Small intestine (tissue), 16 donors: Measurements from ENCODE around the gene EDA. TPM values are rescaled to one million over a fixed set of nuclear protein-coding genes. Genes with fewer than 3 reads are reported as not detected.
A peak's percentile ranks its signal among the peaks of the same experiment; 100 is the strongest.

Source experiments
- DNase-seq, 2 donors: peaks; one replicate each; pipeline versions ENCODE4 v3.0.0 to v3.0.0-alpha.2; 2013
- FAIRE-seq: peaks from 2 replicates; lab custom pipeline; 2012; peaks lifted over from hg19 to GRCh38; lab: Jason Lieb, UNC
- H3K27ac ChIP-seq, 3 donors: one replicate each; pipeline ENCODE4 v1.5.1; 2013; ENCODE audit warnings: low read length in 2 of 3, mild to moderate bottlenecking in 2 of 3, control low read depth in 1 of 3, inconsistent platforms in 1 of 3, low read depth in 1 of 3, moderate library complexity in 1 of 3
- H3K27me3 ChIP-seq, 3 donors: one replicate each; pipeline ENCODE4 v1.6.1; 2013; ENCODE audit warnings: low read length in 3 of 3, inconsistent platforms in 1 of 3; ENCODE audit not compliant: control insufficient read depth in 3 of 3, insufficient read depth in 3 of 3
- H3K36me3 ChIP-seq, 3 donors: one replicate each; pipeline ENCODE4 v1.6.1; 2013; ENCODE audit warnings: low read length in 3 of 3, inconsistent platforms in 1 of 3, low read depth in 1 of 3, mild to moderate bottlenecking in 1 of 3, moderate library complexity in 1 of 3; ENCODE audit not compliant: control insufficient read depth in 3 of 3, insufficient read depth in 2 of 3
- H3K4me1 ChIP-seq, 3 donors: one replicate each; pipeline ENCODE4 v1.6.1; 2013; ENCODE audit warnings: low read length in 2 of 3, inconsistent platforms in 1 of 3, low read depth in 1 of 3, mild to moderate bottlenecking in 1 of 3, moderate library complexity in 1 of 3; ENCODE audit not compliant: control insufficient read depth in 3 of 3, insufficient read depth in 2 of 3
- H3K4me3 ChIP-seq, 3 donors: one replicate each; pipeline ENCODE4 v1.5.1; 2013; ENCODE audit warnings: low read length in 3 of 3, control low read depth in 1 of 3, inconsistent platforms in 1 of 3, low read depth in 1 of 3, mild to moderate bottlenecking in 1 of 3, moderate library complexity in 1 of 3
- H3K9me3 ChIP-seq, 2 donors: one replicate each; pipeline ENCODE4 v1.6.1; 2013; ENCODE audit warnings: low read depth in 1 of 2, low read length in 1 of 2; ENCODE audit not compliant: control insufficient read depth in 2 of 2, insufficient read depth in 1 of 2
- WGBS, 3 donors: extraction: QIAGEN DNeasy Blood & Tissue Kit; methylation state at CpG; one replicate each; pipeline ENCODE4 v1.1.7; 2013; 5-methylcytosine and 5-hydroxymethylcytosine counted together
- long read RNA-seq, 10 donors: transcript quantifications; one replicate each; lab custom pipeline, GENCODE V29; 2026
- polyA plus RNA-seq, 4 donors: library from polyadenylated mRNA; stranded (reverse) in 3 of 4; unstranded in 1 of 4; fragments of 200-250 nt in 3 of 4; fragments of 120-200 nt in 1 of 4; gene quantifications; one replicate each; pipeline versions ENCODE4 v1.2.1 to v1.2.3, GENCODE V29; 2013
- donor health status: healthy with polysubstance abuse.
- donor health status: control.
- donor health status: control.
- donor health status: Bipolar disorder and iron deficiency.
- donor health status: healthy.

Gene EDA
- 10 to 100 TPM in 1 of 4 donors, 1 to 10 TPM in 2, not detected in 1; 1.1 to 42.2 (median 1.4) TPM for polyA plus RNA-seq
- long read RNA-seq, donor 1, full-length matches to known transcripts = 11 of 16 reads
- long read RNA-seq, donor 1, partial matches to known transcripts = 5 of 16 reads
- long read RNA-seq, donor 1, other reads (novel, unspliced or antisense) = 0 of 16 reads
- long read RNA-seq, donor 2, full-length matches to known transcripts = 1 of 1 reads
- long read RNA-seq, donor 2, partial matches to known transcripts = 0 of 1 reads
- long read RNA-seq, donor 2, other reads (novel, unspliced or antisense) = 0 of 1 reads
- long read RNA-seq, donor 3, full-length matches to known transcripts = 4 of 4 reads
- long read RNA-seq, donor 3, partial matches to known transcripts = 0 of 4 reads
- long read RNA-seq, donor 3, other reads (novel, unspliced or antisense) = 0 of 4 reads
- long read RNA-seq, donor 4 = 0 reads
- long read RNA-seq, donor 5 = 0 reads
- long read RNA-seq, donor 6, partial matches to known transcripts = 0 of 3 reads
- long read RNA-seq, donor 6, other reads (novel, unspliced or antisense) = 0 of 3 reads
- long read RNA-seq, donor 7, partial matches to known transcripts = 0 of 1 reads
- long read RNA-seq, donor 7, other reads (novel, unspliced or antisense) = 0 of 1 reads
- long read RNA-seq, donor 8, partial matches to known transcripts = 0 of 1 reads
- long read RNA-seq, donor 8, other reads (novel, unspliced or antisense) = 0 of 1 reads
- long read RNA-seq, donor 9, full-length matches to known transcripts = 3 of 3 reads
- long read RNA-seq, donor 9, partial matches to known transcripts = 0 of 3 reads
- long read RNA-seq, donor 9, other reads (novel, unspliced or antisense) = 0 of 3 reads
- long read RNA-seq, donor 10, full-length matches to known transcripts = 4 of 4 reads
- long read RNA-seq, donor 10, partial matches to known transcripts = 0 of 4 reads
- long read RNA-seq, donor 10, other reads (novel, unspliced or antisense) = 0 of 4 reads

DNA sequence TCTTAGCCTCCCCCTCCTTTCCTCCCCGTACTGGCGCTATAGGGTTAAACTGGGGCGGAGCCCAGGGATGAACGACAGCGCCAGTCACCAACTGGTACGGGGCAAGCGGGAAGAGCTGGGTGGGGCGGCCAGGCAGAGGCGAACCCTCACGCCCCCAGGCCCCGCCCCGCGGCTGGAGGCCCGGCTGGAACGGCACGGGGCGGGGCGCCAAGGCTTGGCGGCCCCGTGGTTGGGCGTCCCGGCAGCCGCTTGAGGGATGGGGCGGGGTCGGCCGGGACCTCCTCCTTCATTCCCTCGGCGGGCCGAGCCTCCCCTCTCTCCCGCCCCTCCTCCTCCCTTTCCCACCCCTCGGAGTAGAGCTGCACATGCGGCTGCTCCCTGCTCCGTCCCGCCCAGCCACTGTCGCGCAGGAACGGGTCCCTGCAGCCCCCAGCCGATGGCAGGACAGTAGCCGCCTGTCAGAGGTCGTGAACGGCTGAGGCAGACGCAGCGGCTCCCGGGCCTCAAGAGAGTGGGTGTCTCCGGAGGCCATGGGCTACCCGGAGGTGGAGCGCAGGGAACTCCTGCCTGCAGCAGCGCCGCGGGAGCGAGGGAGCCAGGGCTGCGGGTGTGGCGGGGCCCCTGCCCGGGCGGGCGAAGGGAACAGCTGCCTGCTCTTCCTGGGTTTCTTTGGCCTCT lies at the start of gene EDA:
EDA (plus strand) TSS at position 335 of the 678 bp plus-strand sequence.
- Histone ChIP-seq H3K27ac (peak within 1 kb of the TSS in 1 of 3 donors; percentile 87), H3K4me3 (peak within 1 kb of the TSS; percentile 23 to 67 (median 59)), H3K27me3 (no peaks in the 10 kb centered on the region), H3K36me3 (no peaks in the 10 kb centered on the region), H3K4me1 (peaks cover 0 to 11% (median 0%) of the 10 kb centered on the region in 3 donors), H3K9me3 (no peaks in the 10 kb centered on the region)
- DNase-seq (peak; percentile 76 to 91), FAIRE-seq (no peak)
- WGBS, 3 donors = 0 to 33% (median 12%) methylated on average over 31 to 56 of the region's 56 CpGs

DNA sequence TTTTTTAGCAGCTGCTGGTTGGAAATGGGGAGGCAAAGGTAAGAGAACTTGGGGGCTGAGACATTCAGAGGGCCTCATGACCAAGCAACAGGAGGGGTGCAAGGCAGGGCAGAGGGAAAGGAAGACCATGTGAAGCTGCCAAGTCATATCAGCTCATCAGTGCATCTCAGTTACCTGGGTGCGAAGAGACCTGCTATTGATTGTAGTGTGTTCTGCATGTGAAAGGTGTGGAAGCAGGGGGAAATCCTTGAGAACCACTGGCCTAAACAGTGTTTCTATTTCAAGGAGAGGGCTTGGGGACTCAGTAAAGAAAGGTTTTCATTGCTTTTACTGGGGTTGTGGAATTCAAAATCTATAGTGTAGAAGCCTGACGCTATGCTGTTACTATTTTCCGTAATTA lies 47.1 kb upstream of the EDA start:
- no peak for DNase-seq
- Histone ChIP-seq H3K27me3 (no peaks in the 10 kb centered on the region), H3K4me1 (peaks cover 0 to 3% (median 0%) of the 10 kb centered on the region in 3 donors), H3K27ac (no peak overlapping the region), H3K4me3 (no peak overlapping the region), H3K36me3 (no peaks in the 10 kb centered on the region), H3K9me3 (no peaks in the 10 kb centered on the region)
- WGBS, 3 donors = 74 to 89% (median 87%) methylated on average over 3 of the region's 3 CpGs
- no peak for FAIRE-seq

DNA sequence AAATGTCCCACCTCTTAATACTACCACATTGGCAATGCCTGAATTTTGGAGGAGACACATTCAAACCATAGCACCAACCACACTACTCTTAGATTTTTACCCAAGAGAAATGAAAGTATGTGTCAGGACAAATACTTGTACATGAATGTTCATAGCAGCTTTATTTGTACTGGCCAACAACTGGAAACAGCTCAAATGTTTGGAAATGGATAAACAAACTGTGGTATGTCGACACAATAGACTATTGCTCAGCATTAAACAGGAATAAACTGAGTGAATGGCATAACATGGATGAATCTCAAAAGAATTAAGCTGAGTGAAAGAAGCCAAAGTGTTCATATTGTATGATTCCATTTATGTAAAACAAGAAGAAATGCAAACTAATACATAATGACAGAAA lies 18.5 kb upstream of the EDA start:
- WGBS, 3 donors = 38 to 69% (median 40%) methylated on average over 1 of the region's 1 CpG
- no peak overlapping the region for H3K4me3 ChIP-seq
- no peak for FAIRE-seq
- H3K27ac ChIP-seq = no peak overlapping the region
- H3K27me3 ChIP-seq = no peaks in the 10 kb centered on the region
- no peaks in the 10 kb centered on the region for H3K4me1 ChIP-seq
- no peaks in the 10 kb centered on the region for H3K9me3 ChIP-seq
- no peaks in the 10 kb centered on the region for H3K36me3 ChIP-seq
- no peak for DNase-seq

DNA sequence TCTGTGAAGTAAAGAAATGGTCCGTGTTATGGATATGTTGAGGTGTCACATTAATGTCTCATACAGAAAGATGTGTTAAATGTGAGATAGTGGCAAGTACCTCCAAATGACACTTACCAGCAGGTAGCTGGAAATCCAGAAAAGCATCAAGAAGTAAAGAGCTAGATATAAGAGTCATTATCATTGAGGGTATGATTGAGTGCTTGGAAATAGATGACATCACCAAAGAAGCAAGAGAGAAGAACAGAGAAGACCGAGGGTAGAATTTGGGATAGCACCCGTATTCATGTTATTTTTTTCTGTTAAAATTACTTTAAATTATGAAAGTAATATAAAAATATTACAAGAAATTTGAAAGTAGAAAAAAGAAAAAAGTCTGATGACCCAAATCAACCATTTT lies 15.7 kb upstream of the EDA start:
- 63 to 87% (median 81%) methylated on average over 3 of the region's 3 CpGs for WGBS, 3 donors
- no peak for DNase-seq
- H3K36me3 ChIP-seq = no peaks in the 10 kb centered on the region
- no peak overlapping the region for H3K27ac ChIP-seq
- FAIRE-seq = no peak
- no peaks in the 10 kb centered on the region for H3K27me3 ChIP-seq
- H3K9me3 ChIP-seq = no peaks in the 10 kb centered on the region
- H3K4me1 ChIP-seq = peaks cover 0 to 9% (median 0%) of the 10 kb centered on the region in 3 donors
- H3K4me3 ChIP-seq = no peak overlapping the region

DNA sequence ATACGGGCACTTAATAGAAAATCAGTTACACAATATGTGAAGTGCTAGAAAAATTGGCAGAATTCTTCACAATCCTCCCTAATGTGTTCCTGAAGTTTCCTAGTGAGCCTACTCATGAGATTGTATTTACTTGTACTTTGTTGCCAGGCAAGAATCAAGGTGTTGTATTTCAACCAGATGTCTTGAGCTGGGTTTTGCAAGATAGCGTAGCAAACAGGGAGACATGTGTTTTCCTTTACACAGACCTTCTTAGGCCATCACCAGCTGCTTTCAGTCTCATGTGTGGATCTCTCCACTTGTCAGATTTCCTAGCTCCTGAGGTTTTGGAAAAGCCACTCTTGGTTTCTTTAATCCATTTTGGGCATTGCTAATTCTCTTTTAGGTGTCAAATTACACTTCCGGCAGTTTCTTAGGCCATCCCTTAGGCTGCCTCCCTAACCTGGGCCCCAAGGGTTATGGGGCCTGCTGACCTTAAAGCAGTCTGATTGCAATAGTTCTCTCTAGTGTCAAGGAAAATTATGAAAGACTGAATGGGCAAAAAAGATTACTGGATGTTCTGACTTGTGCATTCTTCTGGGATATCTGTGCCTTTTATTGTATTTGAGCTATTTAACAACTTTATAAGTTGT lies 12.2 kb upstream of the EDA start:
- WGBS, 3 donors = 71 to 86% (median 74%) methylated on average over 3 of the region's 3 CpGs
- Histone ChIP-seq H3K4me3 (no peak overlapping the region), H3K27ac (peak overlapping the region in 1 of 3 donors; percentile 76), H3K4me1 (peaks cover 0 to 14% (median 0%) of the 10 kb centered on the region in 3 donors), H3K36me3 (no peaks in the 10 kb centered on the region), H3K27me3 (peaks cover 0 to 3% (median 0%) of the 10 kb centered on the region in 3 donors), H3K9me3 (no peaks in the 10 kb centered on the region)
- FAIRE-seq (no peak), DNase-seq (peak in 1 of 2 donors; percentile 52)

DNA sequence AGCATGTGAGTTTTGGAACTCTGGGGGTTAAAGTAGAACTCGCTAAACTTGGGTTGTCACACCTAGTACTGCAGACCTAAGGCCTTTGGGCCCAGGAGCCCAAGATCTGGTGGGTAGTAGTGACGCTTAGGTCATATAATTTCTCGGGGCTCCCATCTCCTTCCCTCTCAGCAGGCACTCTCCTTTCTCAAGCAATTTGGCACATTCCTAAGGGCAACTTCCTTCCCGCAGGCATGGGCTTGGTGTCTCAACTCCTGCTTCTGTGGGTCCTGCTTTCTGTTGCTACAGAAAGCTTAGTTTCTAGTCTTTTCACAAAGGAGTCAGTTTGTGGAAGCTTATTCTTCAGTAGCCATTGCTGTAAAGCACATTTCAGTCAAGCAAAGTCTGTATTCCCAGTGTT lies 10.4 kb upstream of the EDA start:
- Histone ChIP-seq H3K4me3 (no peak overlapping the region), H3K36me3 (no peaks in the 10 kb centered on the region), H3K27me3 (peaks cover 0 to 3% (median 0%) of the 10 kb centered on the region in 3 donors), H3K27ac (peak overlapping the region in 1 of 3 donors; percentile 31), H3K4me1 (peaks cover 0 to 14% (median 0%) of the 10 kb centered on the region in 3 donors), H3K9me3 (no peaks in the 10 kb centered on the region)
- no peak for FAIRE-seq
- 64 to 71% (median 68%) methylated on average over 4 of the region's 4 CpGs for WGBS, 3 donors
- DNase-seq = no peak

DNA sequence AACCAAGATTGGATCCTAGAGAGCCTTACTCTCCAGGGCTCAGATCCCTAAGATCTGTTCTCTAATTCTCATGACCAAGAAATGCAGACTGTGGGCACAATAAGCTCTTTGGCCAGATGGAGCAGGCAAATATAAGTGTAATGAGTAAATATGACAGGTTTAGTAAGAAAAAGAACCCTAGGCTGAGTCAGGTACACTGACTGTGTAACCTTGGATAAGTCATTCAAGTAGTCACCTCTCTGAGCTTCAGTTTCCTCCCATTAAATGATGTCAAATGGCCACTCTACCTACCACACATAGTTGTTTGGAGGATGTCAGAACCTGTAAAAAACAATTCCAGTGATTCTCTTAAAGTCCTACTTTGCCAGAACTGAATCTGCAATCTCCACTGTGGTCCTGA lies 8.3 kb upstream of the EDA start:
- FAIRE-seq = no peak
- H3K36me3 ChIP-seq = no peaks in the 10 kb centered on the region

More for the DNA sequence above, 8.3 kb upstream of the EDA start:
- H3K4me1 ChIP-seq = peaks cover 0 to 14% (median 0%) of the 10 kb centered on the region in 3 donors
- H3K27ac ChIP-seq = no peak overlapping the region
- H3K9me3 ChIP-seq = no peaks in the 10 kb centered on the region
- no peak overlapping the region for H3K4me3 ChIP-seq
- H3K27me3 ChIP-seq = peaks cover 0 to 3% (median 0%) of the 10 kb centered on the region in 3 donors
- no peak for DNase-seq
